GM18861 (cell line): Measurements from ENCODE around the gene MAGEA2.
A peak's percentile ranks its signal among the peaks of the same experiment; 100 is the strongest.
"Not testable (repeated sequence)": the region's sequence is repeated elsewhere in the genome, so short reads cannot be mapped to it uniquely, and the experiment has no call there.

ENCODE experiments used
- ATAC-seq: cut with Tn5 transposase; IDR thresholded peaks from one replicate; pipeline ENCODE4 v1.9.1; 2021; ENCODE audit not compliant: unreplicated experiment

Gene MAGEA2

GRCh38 chrX:152713195-152713594 lies 40.4 kb downstream of the MAGEA2 start:
- peak; percentile 54 for ATAC-seq

- not testable (repeated sequence) for ATAC-seq
These were observed 44.5 kb downstream of the MAGEA2 start, which contains the start of gene CSAG2 for GRCh38 chrX:152709173-152709572. Gene CSAG2, minus strand, starts transcription at chrX:152709273. Its CDS starts 161 bp downstream, at chrX:152709112.

GRCh38 chrX:152706500-152706899 lies 47.1 kb downstream of the MAGEA2 start:
- ATAC-seq: not testable (repeated sequence)

GRCh38 chrX:152700390-152700789 lies 53.3 kb downstream of the MAGEA2 start:
- ATAC-seq: not testable (repeated sequence)
